H9 (cell line): ENCODE results near the gene GBE1. TPM values are rescaled to one million over a fixed set of nuclear protein-coding genes. Genes with fewer than 3 reads are reported as not detected.

Source experiments
- DNase-seq: peaks from one replicate; pipeline ENCODE4 v3.0.0-alpha.2; 2017
- H2AFZ ChIP-seq: one replicate; pipeline ENCODE4 v1.6.1; 2013; ENCODE audit warnings: mild to moderate bottlenecking, low read length, control low read depth, moderate library complexity
- H2AK5ac ChIP-seq: 2 replicates; pipeline ENCODE4 v1.6.1; 2013; ENCODE audit warnings: low read length, control low read depth, mixed read lengths; ENCODE audit not compliant: insufficient read length
- H2BK120ac ChIP-seq: one replicate; pipeline ENCODE4 v1.6.1; 2013; ENCODE audit warnings: low read depth, mild to moderate bottlenecking, low read length, control low read depth, inconsistent platforms; ENCODE audit not compliant: poor library complexity, severe bottlenecking
- H2BK12ac ChIP-seq: 2 replicates; pipeline ENCODE4 v1.6.1; 2013; ENCODE audit warnings: low read length, control low read depth, mixed read lengths, low read depth; ENCODE audit not compliant: insufficient read length
- H2BK15ac ChIP-seq: 2 replicates; pipeline ENCODE4 v1.6.1; 2013; ENCODE audit warnings: low read depth, low read length, control low read depth
- H2BK20ac ChIP-seq: one replicate; pipeline ENCODE4 v1.6.1; 2013; ENCODE audit warnings: low read depth, mild to moderate bottlenecking, low read length, control low read depth, inconsistent platforms; ENCODE audit not compliant: poor library complexity, severe bottlenecking
- H2BK5ac ChIP-seq: 2 replicates; pipeline ENCODE4 v1.6.1; 2013; ENCODE audit warnings: low read length, control low read depth, mixed read lengths; ENCODE audit not compliant: insufficient read length
- H3K14ac ChIP-seq: 2 replicates; pipeline ENCODE4 v1.6.1; 2013; ENCODE audit warnings: low read length, control low read depth; ENCODE audit not compliant: insufficient read depth
- H3K18ac ChIP-seq: 2 replicates; pipeline ENCODE4 v1.6.1; 2013; ENCODE audit warnings: low read depth, mild to moderate bottlenecking, mixed read lengths, low read length, control low read depth; ENCODE audit not compliant: insufficient read length
- H3K23ac ChIP-seq: 2 replicates; pipeline ENCODE4 v1.6.1; 2013; ENCODE audit warnings: low read length, control low read depth, mixed read lengths, low read depth; ENCODE audit not compliant: insufficient read length
- H3K23me2 ChIP-seq: 2 replicates; pipeline ENCODE4 v1.6.1; 2013; ENCODE audit warnings: low read depth, mild to moderate bottlenecking, mixed read lengths, low read length, control low read depth; ENCODE audit not compliant: insufficient read length, poor library complexity, severe bottlenecking
- H3K27ac ChIP-seq: 2 replicates; pipeline ENCODE4 v1.5.1; 2013; ENCODE audit warnings: low read length, control low read depth, mixed read lengths, low read depth; ENCODE audit not compliant: insufficient read length
- H3K27me3 ChIP-seq: 2 replicates; pipeline ENCODE4 v1.6.1; 2013; ENCODE audit warnings: low read length, control low read depth, inconsistent platforms; ENCODE audit not compliant: insufficient read depth
- H3K4ac ChIP-seq: 2 replicates; pipeline ENCODE4 v1.6.1; 2013; ENCODE audit warnings: low read depth, mild to moderate bottlenecking, control low read depth, inconsistent platforms, low read length, moderate library complexity
- H3K4me1 ChIP-seq: 2 replicates; pipeline ENCODE4 v1.6.1; 2013; ENCODE audit warnings: low read length, control low read depth, inconsistent platforms; ENCODE audit not compliant: insufficient read depth
- H3K4me2 ChIP-seq: 2 replicates; pipeline ENCODE4 v1.6.1; 2013; ENCODE audit warnings: low read length, control low read depth, mixed read lengths; ENCODE audit not compliant: insufficient read length, insufficient read depth
- H3K56ac ChIP-seq: 2 replicates; pipeline ENCODE4 v1.6.1; 2013; ENCODE audit warnings: low read depth, mild to moderate bottlenecking, mixed read lengths, low read length, control low read depth; ENCODE audit not compliant: insufficient read length
- H3K79me1 ChIP-seq: 2 replicates; pipeline ENCODE4 v1.6.1; 2013; ENCODE audit warnings: low read depth, mild to moderate bottlenecking, moderate library complexity, low read length, control low read depth, inconsistent platforms; ENCODE audit not compliant: insufficient read depth, poor library complexity, severe bottlenecking
- H3K79me2 ChIP-seq: 2 replicates; pipeline ENCODE4 v1.6.1; 2013; ENCODE audit warnings: low read length, control low read depth, inconsistent platforms; ENCODE audit not compliant: insufficient read depth
- H3K9ac ChIP-seq: 2 replicates; pipeline ENCODE4 v1.6.1; 2013; ENCODE audit warnings: low read length, control low read depth, mixed read lengths; ENCODE audit not compliant: insufficient read length; ENCODE audit errors: extremely low read depth
- H3K9me3 ChIP-seq: one replicate; pipeline ENCODE4 v1.6.1; 2013; ENCODE audit warnings: low read depth, low read length, inconsistent platforms; ENCODE audit not compliant: control insufficient read depth
- H3T11ph ChIP-seq: one replicate; pipeline ENCODE4 v1.6.1; 2013; ENCODE audit warnings: mild to moderate bottlenecking, low read length, control low read depth, inconsistent platforms
- H4K20me1 ChIP-seq: one replicate; pipeline ENCODE4 v1.6.1; 2013; ENCODE audit not compliant: control insufficient read depth, insufficient read length, insufficient read depth
- H4K5ac ChIP-seq: 2 replicates; pipeline ENCODE4 v1.6.1; 2013; ENCODE audit warnings: low read depth, mild to moderate bottlenecking, mixed read lengths, low read length, control low read depth; ENCODE audit not compliant: insufficient read length
- H4K8ac ChIP-seq: replicated peaks from 2 replicates; pipeline ENCODE4 v1.6.1; 2013; ENCODE audit warnings: low read length, control low read depth, mixed read lengths, low read depth; ENCODE audit not compliant: insufficient read length
- H4K91ac ChIP-seq: 2 replicates; pipeline ENCODE4 v1.6.1; 2013; ENCODE audit warnings: low read depth, mild to moderate bottlenecking, moderate library complexity, mixed read lengths, low read length, control low read depth; ENCODE audit not compliant: insufficient read length
- H3K27ac Mint-ChIP-seq, 3 experiments: 2 replicates in 2 of 3; 3 replicates in 1 of 3; pipeline ENCODE4 v1.8.0; 2020 to 2021; ENCODE audit warnings: mixed read lengths in 3 of 3, mild to moderate bottlenecking in 1 of 3, moderate library complexity in 1 of 3
- H3K27me3 Mint-ChIP-seq: 2 replicates; pipeline ENCODE4 v1.8.0; 2021; ENCODE audit warnings: low read depth, mild to moderate bottlenecking, moderate library complexity, mixed read lengths
- H3K36me3 Mint-ChIP-seq, 3 experiments: 2 replicates in 2 of 3; 3 replicates in 1 of 3; pipeline ENCODE4 v1.8.0; 2020 to 2021; ENCODE audit warnings: low read depth in 3 of 3, mixed read lengths in 3 of 3; ENCODE audit not compliant: insufficient read depth in 1 of 3
- H3K4me1 Mint-ChIP-seq, 2 experiments: 2 replicates each; pipeline ENCODE4 v1.8.0; 2020; ENCODE audit warnings: mixed read lengths in 2 of 2
- H3K4me3 Mint-ChIP-seq, 2 experiments: 2 replicates in 1 of 2; 3 replicates in 1 of 2; pipeline ENCODE4 v1.8.0; 2020 to 2021; ENCODE audit warnings: mild to moderate bottlenecking in 2 of 2, mixed read lengths in 2 of 2, moderate library complexity in 1 of 2
- H3K9me3 Mint-ChIP-seq, 2 experiments: 2 replicates in 1 of 2; 3 replicates in 1 of 2; pipeline ENCODE4 v1.8.0; 2020; ENCODE audit warnings: mild to moderate bottlenecking in 2 of 2, mixed read lengths in 2 of 2, moderate library complexity in 1 of 2
- CTCF ChIP-seq: fragments of 200-600 bp; sonication (generic); conservative IDR thresholded peaks from 3 replicates; pipeline ENCODE4 v1.8.0; 2021; ENCODE audit warnings: antibody characterized with exemption, mild to moderate bottlenecking
- WGBS: extraction: QIAGEN DNeasy Blood & Tissue Kit; methylation state at CpG from one replicate; pipeline ENCODE4 v1.1.7; 2013; ENCODE audit warnings: missing lambda C conversion rate, low lambda C conversion rate, mixed read lengths; ENCODE audit not compliant: insufficient read length; ENCODE audit errors: extremely low coverage; 5-methylcytosine and 5-hydroxymethylcytosine counted together
- total RNA-seq: library from RNA; stranded (reverse); gene quantifications from 2 replicates; pipeline ENCODE4 v1.2.1, GENCODE V29; 2021

Gene GBE1
- total RNA-seq, 1 experiment from 2014 or later: 13.8 TPM

- peaks cover 14 to 24% (median 20%) of the 10 kb centered on the region in 3 experiments; a peak in 6 of 7 replicates for H3K36me3 Mint-ChIP-seq
- Histone ChIP-seq H3K79me1 (no peaks in the 10 kb centered on the region), H3K4me2 (no peak overlapping the region), H3K27ac (no peak overlapping the region), H3K23me2 (no peaks in the 10 kb centered on the region), H3K14ac (no peak overlapping the region), H3K9me3 (no peaks in the 10 kb centered on the region), H3K9ac (no peak overlapping the region), H2BK15ac (no peak overlapping the region), H3K18ac (no peak overlapping the region), H4K20me1 (no peaks in the 10 kb centered on the region), H4K5ac (no peak overlapping the region), H3K4ac (no peak overlapping the region), H3K4me1 (no peaks in the 10 kb centered on the region; the same call in 1 of the 2 replicates), H3T11ph (no peak overlapping the region), H3K79me2 (no peaks in the 10 kb centered on the region), H3K23ac (no peak overlapping the region), H2BK5ac (no peak overlapping the region), H3K27me3 (no peaks in the 10 kb centered on the region), H2AK5ac (no peak overlapping the region), H2AFZ (no peak overlapping the region), H4K91ac (no peak overlapping the region), H2BK12ac (no peak overlapping the region), H4K8ac (no peak overlapping the region), H2BK120ac (no peak overlapping the region), H2BK20ac (no peak overlapping the region), H3K56ac (no peak overlapping the region)
- H3K27me3 Mint-ChIP-seq: no peaks in the 10 kb centered on the region
- no peak for TF ChIP-seq CTCF
- H3K9me3 Mint-ChIP-seq: peaks cover 10 to 20% of the 10 kb centered on the region in 2 experiments; a peak in 4 of 5 replicates
- WGBS: no CpG with 5 or more reads among the region's 2 CpGs
- no peak overlapping the region for H3K27ac Mint-ChIP-seq
- DNase-seq: no peak
- no peak overlapping the region for H3K4me3 Mint-ChIP-seq
- peaks cover 0 to 3% of the 10 kb centered on the region in 2 experiments; a peak in 1 of 4 replicates for H3K4me1 Mint-ChIP-seq
Measured at GRCh38 chr3:81550415-81550814, 211.0 kb downstream of the GBE1 start.
